Activated CD4-positive, alpha-beta T cell treated with anti-CD3 and anti-CD28 coated beads, Interleukin-2, amount 50 U/mL, for 16 hours (primary cell): ENCODE data around the gene TMEM184A.

Source experiments
- DNase-seq: peaks from one replicate; pipeline ENCODE4 v3.0.0-alpha.2; 2020

TMEM184A gene

DNA sequence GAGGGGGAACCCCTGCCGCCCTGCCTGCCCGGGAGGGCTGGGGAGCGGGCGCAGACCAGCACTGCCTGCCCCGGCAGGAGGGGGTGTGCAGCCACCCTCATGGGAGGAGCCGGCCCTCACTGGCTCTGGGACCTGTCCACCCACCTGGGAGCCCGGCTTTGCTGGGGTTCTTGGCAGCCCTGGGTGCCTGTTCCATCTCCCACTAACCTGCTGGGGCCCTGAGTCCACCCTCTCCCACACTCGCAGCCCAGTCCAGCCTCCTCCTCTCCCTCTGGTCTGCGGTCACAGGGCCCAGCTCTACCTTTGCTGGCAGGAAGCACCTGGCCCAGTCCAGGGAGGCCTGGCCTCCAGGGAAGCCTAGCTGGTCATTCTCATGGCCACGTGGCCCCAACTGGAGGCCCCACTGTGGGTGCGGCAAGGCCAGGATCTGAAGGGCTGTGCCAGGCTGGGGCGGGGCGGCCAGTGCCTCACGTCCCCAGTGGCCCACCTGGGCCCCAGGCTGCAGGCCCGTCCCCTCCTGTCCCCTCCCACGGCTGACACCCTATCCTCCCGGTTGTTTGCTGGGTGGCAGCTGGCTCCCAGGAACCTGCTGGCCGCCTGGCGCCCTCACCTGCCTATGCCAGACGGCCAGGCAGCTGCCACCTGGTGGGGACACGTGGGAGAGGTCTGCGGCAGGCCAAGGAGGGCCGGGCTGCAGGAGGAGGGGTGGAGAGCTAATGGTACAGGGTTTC lies at the start of gene TMEM184A:
Gene TMEM184A (minus strand): TSS at position 393 of the 731 bp plus-strand sequence. CDS start 721 bp downstream, outside the sequence.
- DNase-seq, result peak; percentile 39

DNA sequence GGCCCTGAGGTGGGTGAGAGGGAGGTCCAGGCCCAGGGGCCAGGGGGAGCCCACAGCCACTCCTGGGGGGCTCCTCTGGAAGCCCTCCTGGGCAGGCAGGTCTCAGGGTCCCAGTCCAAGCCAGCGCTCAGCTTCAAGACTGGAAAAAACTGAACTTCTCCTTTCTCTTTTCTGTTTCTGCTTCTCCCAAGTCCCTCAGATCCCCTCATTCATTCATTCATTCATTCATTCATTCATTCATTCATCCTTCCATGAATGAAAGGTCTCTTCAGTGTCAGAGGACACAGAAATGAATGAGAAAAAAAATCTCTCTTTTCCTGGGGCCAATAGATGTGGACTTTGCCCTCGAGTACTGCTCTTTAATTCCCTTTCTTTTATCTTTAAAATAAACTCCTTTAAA lies 48.4 kb upstream of the TMEM184A start:
- DNase-seq, result no peak

DNA sequence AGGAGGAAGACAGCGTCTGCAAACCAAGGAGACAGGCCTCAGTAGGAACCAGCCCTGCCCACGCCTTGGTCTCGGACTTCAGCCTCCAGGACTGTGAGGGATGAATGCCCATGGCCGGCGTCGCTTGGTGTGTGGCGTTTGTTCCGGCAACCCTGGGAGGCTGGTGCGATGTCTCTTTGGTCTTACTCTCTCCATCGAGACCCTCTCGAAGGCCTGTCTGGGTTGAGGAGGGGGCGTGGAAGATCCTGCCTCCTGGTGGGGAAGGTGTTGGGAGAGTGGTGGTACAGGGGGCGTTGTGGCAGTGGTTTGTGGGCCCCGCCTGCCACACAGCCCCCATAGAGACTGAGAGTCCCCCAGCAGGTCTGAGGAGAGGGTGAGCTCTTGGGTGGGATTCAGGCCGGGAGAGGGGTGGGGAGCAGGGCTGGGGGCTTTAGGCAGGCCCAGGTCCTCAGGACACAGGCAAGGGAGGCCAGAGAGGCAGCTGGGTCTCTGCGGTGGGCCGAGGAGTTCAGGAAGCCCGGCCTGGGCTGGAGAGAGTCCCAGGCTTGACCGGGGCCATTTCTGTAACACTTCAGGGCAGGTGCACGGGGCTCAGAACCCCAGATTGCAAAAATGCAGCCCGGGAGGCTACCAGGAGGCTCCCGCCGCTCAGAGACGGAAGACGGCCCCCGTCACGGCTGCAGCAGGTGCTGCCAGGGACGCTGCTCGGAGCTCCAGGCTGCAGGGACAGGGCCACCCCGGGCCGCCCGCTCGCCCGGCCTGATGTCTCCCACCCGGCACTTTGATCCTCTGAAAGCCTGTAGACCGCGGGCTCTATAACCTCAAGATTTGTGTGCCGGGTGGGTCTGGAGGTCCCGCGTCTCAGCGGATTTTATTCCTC lies 47.6 kb upstream of the TMEM184A start:
- DNase-seq, result no peak

DNA sequence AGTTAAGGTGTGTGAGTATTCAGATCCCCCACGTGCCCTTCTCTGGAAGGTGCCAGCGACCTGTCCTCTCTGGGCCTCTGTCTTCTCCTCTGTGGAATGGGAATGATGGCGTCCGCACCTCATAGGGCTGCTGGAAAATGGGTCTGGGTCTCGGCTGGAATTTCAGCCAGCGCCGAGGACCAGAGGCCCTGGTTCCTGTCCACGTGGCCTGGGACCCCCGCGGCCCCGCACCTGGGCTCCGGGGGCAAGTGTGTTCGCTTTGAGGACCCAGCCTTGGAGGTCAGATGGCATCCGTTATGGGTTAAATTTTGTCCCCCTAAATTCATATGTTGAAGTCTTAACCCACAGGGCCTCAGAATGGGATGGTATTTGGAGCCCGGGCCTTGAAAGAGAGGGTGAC lies 46.4 kb upstream of the TMEM184A start:
- DNase-seq, result no peak

DNA sequence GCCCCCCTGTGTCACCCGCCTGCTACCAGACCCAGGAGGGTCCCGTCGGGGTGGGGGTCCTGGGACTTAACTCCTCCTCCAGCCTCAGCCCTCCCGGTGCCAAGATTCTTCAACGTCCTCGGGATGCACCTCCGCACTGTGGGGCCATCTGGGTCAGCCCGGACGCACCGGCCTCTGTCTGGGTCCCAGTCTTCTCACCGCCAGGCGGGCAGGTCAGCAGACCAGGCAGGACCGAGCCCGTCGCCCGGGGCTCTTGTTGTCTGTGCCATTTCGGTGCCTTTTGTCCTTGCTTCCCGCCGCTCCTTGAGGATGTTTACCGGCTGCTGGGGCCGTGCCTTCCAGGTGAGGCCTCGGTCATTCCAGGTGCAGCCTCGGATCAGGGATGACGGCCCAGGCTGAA lies 46.0 kb upstream of the TMEM184A start:
- DNase-seq, result no peak

DNA sequence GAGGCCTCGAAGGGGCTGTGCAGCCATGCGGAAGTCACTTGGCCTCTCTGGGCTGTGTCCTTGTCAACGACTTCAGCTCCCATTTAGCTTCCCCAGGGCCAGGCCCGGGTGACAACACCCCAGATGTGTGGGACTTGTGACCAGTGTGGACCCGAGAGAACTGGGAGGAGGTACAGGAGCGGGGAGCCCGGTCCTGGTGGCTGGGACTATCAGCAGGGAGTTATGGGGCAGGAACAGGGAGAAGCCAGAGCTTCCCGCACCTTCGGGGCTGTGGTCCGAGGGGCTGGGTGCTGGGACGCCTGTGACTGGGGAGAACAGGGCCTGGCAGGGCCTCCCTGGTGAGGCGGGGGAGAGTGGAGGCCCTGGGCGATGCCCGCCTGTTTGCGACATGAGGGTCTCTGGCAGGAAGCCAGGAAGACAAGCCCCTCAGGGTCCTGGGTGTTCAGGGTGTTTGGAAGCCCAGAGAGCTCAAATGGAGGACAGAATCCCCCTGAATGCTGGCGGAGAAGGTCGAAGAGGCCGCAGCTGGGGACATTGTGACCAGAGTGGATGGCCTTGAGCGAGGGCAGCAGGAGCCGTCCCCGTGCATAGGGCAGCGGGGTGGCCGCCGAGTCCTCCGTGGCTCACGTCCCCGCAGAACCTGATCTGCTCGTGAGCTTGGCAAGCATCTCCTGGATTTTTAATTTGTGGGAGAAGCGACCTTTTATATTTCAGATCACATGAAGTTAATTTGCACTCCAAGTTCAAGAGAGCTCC lies 43.8 kb upstream of the TMEM184A start:
- DNase-seq, result no peak

DNA sequence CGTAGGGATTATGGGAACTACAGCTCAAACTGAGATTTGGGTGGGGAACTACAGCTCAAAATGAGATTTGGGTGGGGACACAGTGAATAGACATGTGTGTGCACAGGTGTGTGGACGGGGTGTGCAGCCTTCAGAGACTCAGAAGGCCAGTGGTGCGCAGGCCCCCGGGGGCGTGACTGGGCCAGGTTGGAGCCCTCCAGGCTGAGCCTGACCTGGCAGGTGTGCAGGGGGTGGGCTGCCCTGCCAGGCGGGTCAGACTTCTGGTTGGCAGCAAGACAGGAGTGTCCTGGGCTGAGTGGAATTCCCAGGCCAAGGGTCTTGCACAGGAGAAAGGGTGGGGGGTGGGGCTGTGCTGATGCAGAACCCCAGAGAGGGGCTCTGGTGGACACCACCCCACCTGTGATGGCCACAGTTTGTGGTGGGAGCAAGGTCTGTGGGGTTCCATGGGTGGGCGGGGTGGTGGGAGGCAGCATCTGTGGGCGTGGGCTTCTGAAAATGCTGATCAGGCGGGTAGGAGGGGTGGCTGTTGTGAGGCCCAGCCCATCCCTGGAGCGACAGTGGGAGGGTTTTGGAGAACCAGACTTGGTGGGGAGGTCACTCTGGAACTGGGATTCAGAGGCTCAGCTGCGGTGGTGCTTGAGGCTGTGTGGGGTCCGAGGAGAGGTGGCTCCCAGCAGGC lies 43.1 kb upstream of the TMEM184A start:
- DNase-seq, result no peak

DNA sequence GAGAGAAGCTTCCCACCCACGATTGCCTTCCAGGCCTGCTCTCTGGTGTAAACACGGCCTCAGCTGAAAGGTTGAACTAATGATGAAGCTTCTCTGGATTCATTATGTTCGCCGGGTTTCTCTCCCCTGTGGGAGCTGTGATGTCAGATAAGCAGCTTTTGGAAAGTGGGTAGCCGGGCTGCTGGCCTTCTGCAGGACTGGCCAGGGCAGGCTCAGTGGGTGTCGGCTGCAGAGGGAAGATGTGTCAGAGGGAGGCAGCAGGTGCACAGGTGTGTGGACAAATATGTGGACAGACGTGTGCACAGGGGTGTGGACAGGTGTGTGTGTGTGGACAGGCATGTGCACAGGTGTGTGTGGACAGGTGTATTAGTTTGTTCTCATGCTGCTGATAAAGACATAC lies 42.3 kb upstream of the TMEM184A start:
- no peak for DNase-seq

DNA sequence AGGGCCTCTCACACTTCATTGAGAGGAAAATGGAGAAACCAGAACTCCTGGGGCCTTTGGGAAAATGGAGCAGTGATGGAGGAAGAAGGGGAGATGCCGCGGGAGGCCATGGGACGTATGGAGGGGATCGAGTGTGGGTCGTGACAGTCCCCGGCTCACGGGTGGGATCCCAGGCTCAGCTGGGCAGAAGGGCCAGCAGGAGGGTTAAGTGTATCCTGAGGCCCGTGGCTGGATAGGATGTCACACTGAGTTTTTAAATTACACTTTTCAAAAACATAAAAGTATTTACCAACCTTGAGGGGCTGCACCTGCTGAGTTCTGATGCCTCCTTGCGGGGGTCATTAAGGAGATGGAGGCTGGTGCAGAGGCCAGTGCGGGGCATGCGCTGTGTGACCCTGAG lies 41.8 kb upstream of the TMEM184A start:
- DNase-seq, result no peak

DNA sequence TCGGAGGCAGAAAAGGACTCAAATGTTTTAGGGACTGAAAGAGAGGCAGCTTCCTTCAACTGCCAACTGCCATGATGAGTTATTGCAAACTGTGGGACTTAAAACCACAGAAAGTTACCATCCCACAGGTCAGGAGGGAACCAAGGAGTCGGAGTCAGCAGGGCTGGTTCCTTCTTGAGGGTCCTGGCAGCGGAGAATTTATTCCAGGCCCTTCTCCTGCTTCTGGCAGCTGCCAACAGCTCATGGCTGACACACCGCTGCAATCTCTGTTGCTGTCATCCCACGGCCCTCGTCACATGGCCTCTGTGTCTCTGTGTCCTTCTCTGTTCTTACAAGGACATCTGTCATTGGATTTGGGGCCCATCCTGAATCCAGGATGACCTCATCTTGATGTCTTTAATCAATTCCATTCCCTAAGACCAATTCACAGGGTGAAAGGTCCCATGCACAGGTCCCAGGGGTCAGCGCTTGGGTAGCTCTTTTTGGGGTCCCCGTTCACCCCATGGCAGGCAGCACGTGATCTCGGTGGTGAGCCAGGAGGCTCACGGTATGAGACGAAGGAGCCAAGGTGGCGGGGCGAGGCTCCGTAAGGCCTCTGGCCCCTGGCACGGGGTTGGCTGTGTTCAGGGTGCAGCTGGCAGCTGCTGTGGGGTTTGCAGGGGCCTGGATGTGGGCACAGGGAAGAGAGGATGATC lies 41.2 kb upstream of the TMEM184A start:
- DNase-seq, result no peak

DNA sequence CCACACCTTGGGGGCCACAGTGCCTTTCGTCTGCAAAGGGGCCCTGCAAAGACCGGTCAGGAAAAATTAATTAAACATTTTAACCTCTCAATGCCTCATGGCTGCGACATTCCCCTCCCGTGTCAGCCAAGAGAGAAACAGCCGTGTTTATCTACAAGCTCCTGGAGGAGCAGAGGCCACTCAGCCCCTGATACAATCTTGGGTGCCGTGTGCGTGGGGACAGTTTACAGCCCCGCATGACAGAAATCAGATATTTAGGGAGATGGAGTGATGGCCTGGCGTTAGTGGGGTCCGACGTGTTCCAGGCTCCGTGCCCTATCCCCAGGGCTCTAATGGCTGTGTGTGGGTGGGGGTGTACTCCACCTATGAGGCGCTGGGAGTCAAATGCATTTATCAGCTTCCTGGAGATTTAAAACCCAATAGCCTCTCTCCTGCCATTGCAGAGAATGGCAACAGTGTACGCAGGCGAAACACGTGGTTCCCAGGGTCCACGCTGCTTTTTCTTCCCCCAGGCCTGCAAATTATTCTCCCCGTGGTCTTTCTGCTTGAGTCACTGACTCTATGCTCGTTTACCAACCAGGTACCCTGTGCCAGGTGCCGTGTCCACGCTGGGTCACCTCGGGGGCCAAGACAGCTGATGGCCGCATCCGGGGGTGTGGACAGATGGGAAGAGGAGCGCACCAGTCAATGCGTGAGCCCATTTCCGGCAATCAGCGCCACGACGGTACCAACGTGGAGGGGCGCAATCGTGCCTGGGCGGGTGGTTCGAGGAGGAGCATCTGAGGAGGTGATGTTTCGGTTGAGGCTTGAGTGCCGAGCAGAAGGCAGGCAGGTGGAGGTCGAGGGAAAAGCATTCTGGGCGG lies 40.4 kb upstream of the TMEM184A start:
- no peak for DNase-seq

DNA sequence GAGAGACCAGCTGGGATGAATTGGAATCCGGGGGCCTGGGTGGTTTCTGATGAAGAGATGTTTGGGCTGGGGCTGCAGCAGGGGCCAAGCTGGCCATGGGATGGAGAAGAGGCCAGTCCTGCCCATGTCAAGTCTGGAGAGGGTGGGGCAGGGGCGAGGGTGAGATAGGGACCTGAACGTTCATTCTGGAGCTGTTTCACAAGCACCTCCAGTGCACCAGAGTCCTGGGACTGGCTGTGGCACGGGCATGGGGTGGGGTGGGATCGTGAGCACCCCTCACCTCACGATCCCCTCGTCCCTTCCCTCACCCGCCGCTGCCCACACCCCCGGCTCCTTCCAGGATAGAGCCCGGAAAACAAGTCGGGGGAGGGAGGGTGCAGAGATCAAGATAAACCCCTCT lies 39.6 kb upstream of the TMEM184A start:
- no peak for DNase-seq

DNA sequence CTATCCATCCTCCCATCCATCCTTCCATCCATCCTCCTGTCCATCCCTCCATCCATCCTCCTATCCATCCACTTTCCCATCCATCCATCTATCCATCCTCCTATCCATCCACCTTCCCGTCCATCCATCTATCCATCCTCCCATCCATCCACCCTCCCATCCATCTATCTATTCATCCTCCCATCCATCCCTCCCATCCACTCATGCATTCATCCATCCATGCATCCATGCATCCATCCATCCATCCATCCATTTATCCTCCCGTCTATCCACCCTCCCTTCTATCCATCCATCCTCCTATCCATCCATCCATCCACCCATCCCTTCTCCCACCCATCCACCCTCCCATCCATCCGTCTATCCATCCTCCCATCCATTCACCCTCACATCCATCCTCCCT lies 39.0 kb upstream of the TMEM184A start:
- DNase-seq, result no peak

DNA sequence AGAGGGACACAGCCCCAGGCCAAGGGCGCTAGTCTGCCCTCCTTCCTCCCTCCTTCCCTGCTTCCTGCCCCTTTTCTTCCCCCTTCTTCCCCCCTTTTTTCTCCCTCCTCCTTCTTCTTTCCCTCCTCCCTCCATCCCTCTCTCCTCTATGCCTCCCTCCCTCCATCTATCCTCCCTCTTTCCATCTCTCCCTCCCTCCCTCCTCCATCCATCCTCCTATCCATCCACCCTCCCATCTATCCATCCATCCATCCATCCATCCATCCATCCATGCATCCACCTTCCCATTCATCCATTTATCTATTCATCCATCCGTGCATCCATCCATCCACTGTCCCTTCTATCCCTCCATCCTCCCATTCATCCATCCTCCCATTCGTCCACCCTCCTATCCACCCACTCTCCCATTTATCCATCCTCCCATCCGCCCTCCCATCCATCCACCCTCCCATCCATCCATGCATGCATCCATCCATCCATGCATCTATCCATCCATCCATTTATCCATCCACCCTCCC lies 38.0 kb upstream of the TMEM184A start:
- no peak for DNase-seq

DNA sequence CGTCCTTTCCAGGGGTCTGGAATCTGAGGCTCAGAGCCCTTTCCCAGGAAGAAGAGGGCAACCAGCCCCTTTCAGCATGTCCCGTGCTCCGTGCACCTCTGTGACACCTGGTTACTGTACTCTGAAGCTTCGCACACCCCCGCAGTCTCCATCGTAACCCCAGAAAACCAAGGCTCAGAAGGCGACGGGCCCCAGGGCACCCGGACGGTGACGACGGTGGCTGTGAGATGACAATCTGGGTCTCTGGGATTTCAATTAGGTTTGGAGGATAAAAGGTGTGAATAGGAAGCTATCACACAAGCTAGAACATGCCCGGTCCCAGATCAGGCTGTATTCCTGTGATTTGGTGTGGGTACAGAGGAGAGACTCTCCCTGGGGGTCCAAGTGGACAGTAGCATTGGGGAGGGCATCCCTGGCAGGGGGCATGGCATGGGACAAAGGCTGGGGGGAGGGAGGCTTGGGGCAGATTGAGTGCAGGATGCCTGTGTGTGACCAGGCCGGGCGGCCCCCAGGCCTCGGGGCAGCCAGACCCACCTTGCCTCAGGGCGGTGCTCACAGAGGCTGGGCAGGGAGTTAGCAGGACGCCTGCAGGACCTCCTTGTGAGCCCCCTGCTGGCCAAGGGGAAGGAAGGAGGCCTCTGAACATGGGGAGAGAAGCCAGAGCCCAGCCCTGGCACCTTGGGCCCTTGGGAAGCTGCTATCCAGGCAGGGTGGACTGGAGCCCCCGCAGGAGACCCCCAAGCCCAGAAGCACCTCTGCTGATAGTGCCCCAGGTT lies 37.3 kb upstream of the TMEM184A start:
- no peak for DNase-seq

DNA sequence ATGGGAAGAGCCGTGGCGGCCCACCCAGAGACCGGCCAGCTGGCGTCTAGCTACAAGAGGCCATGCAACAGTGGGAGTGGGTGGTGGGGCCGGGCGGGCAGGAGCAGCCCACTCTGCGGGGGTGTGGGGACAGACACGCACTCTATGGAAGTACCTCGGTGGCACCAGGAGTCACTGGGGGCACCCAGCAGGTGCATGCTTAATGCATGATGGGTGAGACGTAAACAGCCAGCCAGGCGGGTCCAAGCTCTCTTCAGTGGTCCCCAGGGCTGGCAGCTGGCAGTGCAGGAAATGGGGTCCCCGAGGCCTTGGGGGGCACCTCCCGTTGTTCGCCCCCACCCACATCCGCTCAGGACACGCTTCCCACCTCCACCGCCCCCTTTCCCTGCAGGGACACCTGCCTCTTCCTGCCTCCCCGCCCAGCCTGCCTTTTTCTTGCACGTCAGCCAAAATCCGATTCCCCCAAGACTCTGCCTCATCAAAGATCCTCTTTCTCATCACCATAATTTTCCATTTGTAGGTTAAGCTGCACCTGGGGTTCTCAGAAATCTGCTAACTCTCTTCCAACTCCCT lies 36.4 kb upstream of the TMEM184A start:
- DNase-seq, result no peak

DNA sequence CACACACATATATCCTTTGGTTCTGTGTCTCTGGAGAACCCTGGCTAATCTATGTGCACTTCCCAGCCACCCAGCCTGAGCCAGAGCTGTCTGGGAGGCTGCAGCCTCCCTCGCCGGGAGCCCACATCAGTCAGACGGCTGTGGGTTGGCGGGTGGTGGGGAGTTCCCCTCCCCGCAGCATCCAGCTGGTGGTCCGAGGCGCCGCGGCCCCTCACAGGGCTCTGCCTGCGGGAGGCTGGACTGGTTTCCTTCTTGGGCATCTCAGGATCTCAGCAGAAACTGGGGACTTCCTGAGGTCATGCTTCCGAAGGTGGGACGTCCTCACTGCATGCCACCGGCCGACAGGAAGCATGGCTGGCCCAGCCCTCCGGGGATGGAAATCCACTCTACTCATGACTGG lies 35.9 kb upstream of the TMEM184A start:
- no peak for DNase-seq

DNA sequence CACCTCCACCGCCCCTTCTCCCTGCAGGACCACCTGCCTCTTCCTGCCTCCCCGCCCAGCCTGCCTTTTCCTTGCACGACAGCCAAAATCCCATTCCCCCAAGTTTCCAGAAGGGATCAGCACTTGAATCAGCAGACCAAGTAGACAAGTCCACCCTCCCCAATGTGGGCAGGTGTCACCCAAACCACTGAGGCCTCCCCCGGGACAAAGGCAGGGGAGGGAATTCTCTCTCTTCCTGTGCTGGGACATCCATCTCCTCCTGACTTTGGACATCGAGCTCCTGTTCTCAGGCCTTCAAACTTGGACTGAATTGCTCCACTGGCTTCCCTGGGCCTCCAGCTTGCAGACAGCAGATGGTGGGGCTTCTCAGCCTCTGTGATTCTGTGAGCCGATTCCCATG lies 35.4 kb upstream of the TMEM184A start:
- no peak for DNase-seq

DNA sequence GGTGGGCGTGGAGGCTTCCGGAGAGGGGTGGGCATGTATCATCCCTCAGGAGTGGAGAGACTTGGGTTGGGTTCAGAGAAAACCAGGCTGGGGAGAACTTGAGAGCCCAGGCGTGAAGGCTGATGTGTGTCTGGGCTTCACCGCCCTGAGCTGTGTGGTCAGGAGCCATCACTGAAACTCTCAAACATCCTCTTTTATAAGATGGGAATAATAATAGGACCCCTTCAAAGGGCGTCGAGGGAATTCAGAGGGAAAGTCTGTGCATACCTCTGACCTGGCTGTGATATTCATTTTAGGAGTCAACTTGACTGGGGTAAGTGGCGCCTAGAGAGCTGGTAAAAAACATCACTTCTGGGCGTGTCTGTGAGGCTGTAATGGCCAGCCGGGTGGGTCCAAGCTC lies 34.9 kb upstream of the TMEM184A start:
- DNase-seq, result no peak

DNA sequence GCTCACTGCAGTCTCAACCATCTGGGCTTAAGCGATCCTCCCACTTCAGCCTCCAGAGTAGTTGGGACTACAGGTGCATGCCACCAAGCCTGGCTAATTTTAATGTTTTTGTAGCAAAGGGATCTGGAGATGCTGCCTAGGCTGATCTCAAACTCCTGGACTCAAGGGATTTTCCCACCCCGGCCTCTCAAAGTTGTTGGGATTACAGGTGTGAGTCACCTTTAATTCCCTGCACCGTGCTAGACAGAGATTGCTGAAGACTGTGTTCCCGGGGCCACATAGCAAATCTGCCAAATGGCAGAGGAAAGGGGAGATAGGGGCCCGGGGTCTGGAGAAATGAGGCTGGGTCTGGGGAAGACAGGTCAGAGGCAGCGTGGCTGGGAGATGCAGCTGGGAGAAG lies 34.5 kb upstream of the TMEM184A start:
- DNase-seq, result no peak
